Upper lobe of left lung (tissue), 6 donors: ENCODE results near the gene TYMP. TPM values are rescaled to one million over a fixed set of nuclear protein-coding genes. Genes with fewer than 3 reads are reported as not detected.

ENCODE experiments used
- ATAC-seq, 2 donors: fragments of 200-7000 bp; cut with Tn5 transposase; one replicate each; pipeline ENCODE4 v1.9.1; 2022; ENCODE audit warnings: mild to moderate bottlenecking in 2 of 2, moderate library complexity in 2 of 2; ENCODE audit not compliant: low FRiP score in 2 of 2
- DNase-seq, 2 donors: peaks; one replicate each; pipeline ENCODE4 v3.0.0-alpha.2; 2019 to 2020
- H3K27ac ChIP-seq, 4 donors: fragments of 200-600 bp; sonication (generic); one replicate each; pipeline ENCODE4 v1.5.1; 2016 to 2019
- H3K27me3 ChIP-seq, 4 donors: fragments of 200-600 bp; sonication (generic); one replicate each; pipeline ENCODE4 v1.5.1; 2017 to 2019
- H3K36me3 ChIP-seq, 4 donors: fragments of 200-600 bp; sonication (generic); one replicate each; pipeline ENCODE4 v1.5.1; 2016 to 2019
- H3K4me1 ChIP-seq, 4 donors: fragments of 200-600 bp; sonication (generic); one replicate each; pipeline ENCODE4 v1.5.1; 2018 to 2019
- H3K4me3 ChIP-seq, 4 donors: fragments of 200-600 bp; sonication (generic); one replicate each; pipeline ENCODE4 v1.5.1; 2017 to 2019; ENCODE audit warnings: mild to moderate bottlenecking in 2 of 4, moderate library complexity in 1 of 4
- H3K9me3 ChIP-seq, 4 donors: fragments of 200-600 bp; sonication (generic); one replicate each; pipeline ENCODE4 v1.5.1; 2018 to 2019
- CTCF ChIP-seq, 6 experiments: fragments of 450-650 bp in 4 of 6; fragments of 200-600 bp in 2 of 6; sonication (generic) in 2 of 6; IDR thresholded peaks; one replicate each; pipeline ENCODE4 v1.5.1; 2016 to 2019; ENCODE audit warnings: antibody characterized with exemption in 6 of 6
- EP300 ChIP-seq, 4 donors: sonication (generic); formaldehyde crosslinking; IDR thresholded peaks; one replicate each; pipeline ENCODE4 v1.5.1; 2017; ENCODE audit warnings: antibody characterized with exemption in 4 of 4, control low read depth in 2 of 4
- POLR2A ChIP-seq, 4 donors: fragments of 450-650 bp; IDR thresholded peaks; one replicate each; pipeline ENCODE4 v1.5.1; 2016 to 2017; ENCODE audit warnings: antibody characterized with exemption in 4 of 4, mild to moderate bottlenecking in 2 of 4
- POLR2AphosphoS5 ChIP-seq, 2 donors: sonication (generic); formaldehyde crosslinking; IDR thresholded peaks; one replicate each; pipeline ENCODE4 v1.5.1; 2017; ENCODE audit warnings: antibody characterized with exemption in 2 of 2
- WGBS, 2 donors: methylation state at CpG; one replicate each; pipeline ENCODE4 v1.1.5; 2017 to 2018; 5-methylcytosine and 5-hydroxymethylcytosine counted together
- total RNA-seq, 6 donors: library from RNA; depleted of rRNA in 4 of 6; stranded (reverse); fragments of >200 nt in 4 of 6; gene quantifications; one replicate each; pipeline versions ENCODE4 v1.1.0 to v1.2.1, GENCODE V29; 2016 to 2021
- donor health status: DM: no; HTN: no; CAD: no; lungs with moderate emphysema.
- donor health status: DM: no; HTN: yes; CAD: no; lungs with severe emphysema.

Gene TYMP
- total RNA-seq, 6 donors from 2014 or later = 162 to 346 (median 248) TPM

DNA sequence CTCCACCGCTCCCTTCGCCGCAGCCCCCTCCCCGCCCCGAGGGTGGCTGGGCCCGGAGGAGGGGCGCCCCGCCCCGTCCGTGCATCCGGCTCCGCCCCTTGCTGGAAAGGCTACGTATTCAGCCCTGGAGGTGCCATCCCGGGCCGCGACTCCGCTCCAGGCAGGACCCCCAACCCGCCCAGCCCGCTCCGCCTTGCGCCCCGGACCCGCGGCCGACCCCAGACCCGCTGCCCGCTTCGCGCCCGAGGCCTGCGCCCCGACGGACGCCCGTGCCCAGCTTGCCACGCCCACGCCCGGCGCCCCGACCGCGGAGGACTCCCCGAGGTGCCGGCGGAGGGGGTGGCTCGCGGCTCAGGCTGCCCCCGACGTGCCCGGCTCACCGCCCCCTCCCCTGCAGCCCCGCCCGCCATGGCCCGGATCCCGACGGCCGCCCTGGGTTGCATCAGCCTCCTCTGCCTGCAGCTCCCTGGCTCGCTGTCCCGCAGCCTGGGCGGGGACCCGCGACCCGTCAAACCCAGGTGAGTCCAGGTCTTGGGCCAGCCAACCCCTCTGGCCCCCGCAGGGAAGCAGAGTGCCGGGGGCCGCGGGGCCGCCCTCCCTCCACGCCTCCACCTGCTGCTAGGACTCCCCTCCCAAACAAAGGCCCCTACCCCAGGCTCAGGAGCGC lies 48.2 kb downstream of the TYMP start, which contains the start of gene ADM2:
TSS of gene ADM2 (plus strand) at position 104 of the 667 bp plus-strand sequence. CDS start at position 409, 305 bp downstream.
- Histone ChIP-seq H3K27me3 (peaks cover 0 to 22% (median 13%) of the 10 kb centered on the region in 4 donors), H3K27ac (peak within 1 kb of the TSS in 1 of 4 donors; percentile 24), H3K4me3 (peak within 1 kb of the TSS; percentile 23 to 64 (median 60)), H3K9me3 (no peaks in the 10 kb centered on the region), H3K36me3 (no peaks in the 10 kb centered on the region), H3K4me1 (peaks cover 12 to 17% (median 13%) of the 10 kb centered on the region in 4 donors)
- DNase-seq (peak; percentile 49 to 93), ATAC-seq (peak in 1 of 2 donors; percentile 58)
- 3 to 5% methylated on average over 7 to 31 of the region's 70 CpGs for WGBS, 2 donors
- TF ChIP-seq POLR2AphosphoS5 (IDR thresholded peaks at IDR 0.05) (no peak), CTCF (IDR thresholded peaks at IDR 0.05) (no peak), POLR2A (IDR thresholded peaks at IDR 0.05) (no peak), EP300 (IDR thresholded peaks at IDR 0.05) (no peak)

DNA sequence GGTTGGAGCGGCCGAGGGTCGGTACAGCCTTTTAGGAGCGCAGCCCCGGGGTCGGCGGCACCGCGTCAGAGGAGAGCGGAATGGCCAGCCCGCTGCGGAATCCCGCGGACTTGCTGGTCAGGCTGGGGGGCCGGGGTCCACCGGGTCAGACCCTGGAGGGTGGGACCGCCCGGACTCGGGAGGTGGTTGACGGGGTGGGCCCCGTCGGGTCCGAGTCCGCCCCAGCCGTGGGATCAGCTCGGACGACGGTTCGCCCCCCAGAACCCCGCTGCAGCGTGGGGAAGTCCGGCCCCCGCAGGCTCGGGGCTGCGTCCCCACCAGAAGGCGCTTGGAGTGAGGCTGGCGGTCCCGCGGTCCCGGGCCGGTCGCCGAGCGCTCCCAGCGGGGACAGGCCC lies 48.8 kb downstream of the TYMP start:
- no peak for ATAC-seq
- Histone ChIP-seq H3K36me3 (no peaks in the 10 kb centered on the region), H3K27ac (no peak overlapping the region), H3K4me3 (peak overlapping the region; percentile 23 to 64 (median 60)), H3K4me1 (peaks cover 12 to 17% (median 13%) of the 10 kb centered on the region in 4 donors), H3K27me3 (peaks cover 0 to 22% (median 13%) of the 10 kb centered on the region in 4 donors), H3K9me3 (no peaks in the 10 kb centered on the region)
- DNase-seq = peak in 1 of 2 donors; percentile 82
- TF ChIP-seq EP300 (IDR thresholded peaks at IDR 0.05) = no peak
- no peak for TF ChIP-seq POLR2A (IDR thresholded peaks at IDR 0.05)
- no peak for TF ChIP-seq POLR2AphosphoS5 (IDR thresholded peaks at IDR 0.05)
- no peak for TF ChIP-seq CTCF (IDR thresholded peaks at IDR 0.05)
- WGBS, 2 donors = 14% methylated on average over 21 of the region's 45 CpGs; no CpG with 5 or more reads in 1 of the 2 donors

GRCh38 chr22:50479721-50480120 lies 50.1 kb downstream of the TYMP start:
- Histone ChIP-seq H3K36me3 (no peaks in the 10 kb centered on the region), H3K9me3 (no peaks in the 10 kb centered on the region), H3K27me3 (peaks cover 0 to 22% (median 13%) of the 10 kb centered on the region in 4 donors), H3K4me1 (peaks cover 17 to 24% (median 18%) of the 10 kb centered on the region in 4 donors), H3K27ac (no peak overlapping the region), H3K4me3 (no peak overlapping the region)
- ATAC-seq (no peak), DNase-seq (no peak)
- 64 to 74% methylated on average over 11 of the region's 11 CpGs for WGBS, 2 donors
- TF ChIP-seq POLR2AphosphoS5 (IDR thresholded peaks at IDR 0.05) = no peak
- no peak for TF ChIP-seq POLR2A (IDR thresholded peaks at IDR 0.05)
- no peak for TF ChIP-seq EP300 (IDR thresholded peaks at IDR 0.05)
- TF ChIP-seq CTCF (IDR thresholded peaks at IDR 0.05) = no peak

GRCh38 chr22:50477923-50478322 lies 51.9 kb downstream of the TYMP start:
- ATAC-seq (no peak), DNase-seq (no peak)
- Histone ChIP-seq H3K36me3 (no peaks in the 10 kb centered on the region), H3K27ac (no peak overlapping the region), H3K4me1 (peaks cover 28 to 38% (median 30%) of the 10 kb centered on the region in 4 donors), H3K9me3 (no peaks in the 10 kb centered on the region), H3K4me3 (no peak overlapping the region), H3K27me3 (peaks cover 0 to 21% (median 13%) of the 10 kb centered on the region in 4 donors)
- 84 to 97% methylated on average over 9 to 12 of the region's 12 CpGs for WGBS, 2 donors
- TF ChIP-seq EP300 (IDR thresholded peaks at IDR 0.05) (no peak), CTCF (IDR thresholded peaks at IDR 0.05) (no peak), POLR2A (IDR thresholded peaks at IDR 0.05) (no peak), POLR2AphosphoS5 (IDR thresholded peaks at IDR 0.05) (no peak)
